Testis (tissue), 2 donors: ENCODE results near the gene RIMS1.

Source experiments
- POLR2A ChIP-seq: fragments of 450-650 bp; IDR thresholded peaks from one replicate; pipeline ENCODE4 v1.6.1; 2017; ENCODE audit warnings: antibody characterized with exemption, mild to moderate bottlenecking, moderate library complexity
- TF ChIP-seq, protein P1 (sequence below), 3 experiments: fragments of 450-650 bp in 2 of 3; fragments of 200-600 bp in 1 of 3; sonication (generic) in 1 of 3; IDR thresholded peaks; one replicate each; pipeline ENCODE4 v1.5.1; 2016 to 2019; ENCODE audit warnings: antibody characterized with exemption in 3 of 3, mild to moderate bottlenecking in 2 of 3, moderate library complexity in 1 of 3

DNA sequence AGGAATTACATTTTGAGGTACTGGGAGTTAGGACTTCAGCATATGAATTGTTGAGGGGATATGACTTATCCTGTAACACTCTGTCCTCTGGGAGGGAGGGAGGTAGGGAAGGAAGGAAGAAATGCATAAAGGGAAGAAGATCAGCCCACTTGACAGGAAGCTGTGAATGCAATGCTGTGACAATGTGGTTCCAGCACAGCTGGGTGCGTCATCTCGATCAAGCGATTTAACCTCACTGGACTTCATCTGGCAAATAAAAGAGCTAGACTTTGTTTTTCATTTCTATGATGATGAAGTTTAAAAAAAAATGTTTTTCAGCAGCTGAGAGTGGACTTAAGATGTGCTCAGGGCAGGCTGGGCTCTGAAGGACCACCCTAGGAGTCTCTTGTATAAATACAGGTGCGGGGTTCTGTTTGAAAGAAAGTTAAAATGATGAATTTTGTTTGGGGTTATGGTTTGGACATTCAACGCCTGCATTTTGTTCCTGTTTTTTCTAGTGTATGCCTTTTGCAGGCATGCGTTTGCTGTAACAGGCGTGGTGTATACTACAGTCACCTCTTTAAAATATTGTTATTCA, 178.1 kb downstream of the RIMS1 start:
- TF ChIP-seq, protein P1, sequence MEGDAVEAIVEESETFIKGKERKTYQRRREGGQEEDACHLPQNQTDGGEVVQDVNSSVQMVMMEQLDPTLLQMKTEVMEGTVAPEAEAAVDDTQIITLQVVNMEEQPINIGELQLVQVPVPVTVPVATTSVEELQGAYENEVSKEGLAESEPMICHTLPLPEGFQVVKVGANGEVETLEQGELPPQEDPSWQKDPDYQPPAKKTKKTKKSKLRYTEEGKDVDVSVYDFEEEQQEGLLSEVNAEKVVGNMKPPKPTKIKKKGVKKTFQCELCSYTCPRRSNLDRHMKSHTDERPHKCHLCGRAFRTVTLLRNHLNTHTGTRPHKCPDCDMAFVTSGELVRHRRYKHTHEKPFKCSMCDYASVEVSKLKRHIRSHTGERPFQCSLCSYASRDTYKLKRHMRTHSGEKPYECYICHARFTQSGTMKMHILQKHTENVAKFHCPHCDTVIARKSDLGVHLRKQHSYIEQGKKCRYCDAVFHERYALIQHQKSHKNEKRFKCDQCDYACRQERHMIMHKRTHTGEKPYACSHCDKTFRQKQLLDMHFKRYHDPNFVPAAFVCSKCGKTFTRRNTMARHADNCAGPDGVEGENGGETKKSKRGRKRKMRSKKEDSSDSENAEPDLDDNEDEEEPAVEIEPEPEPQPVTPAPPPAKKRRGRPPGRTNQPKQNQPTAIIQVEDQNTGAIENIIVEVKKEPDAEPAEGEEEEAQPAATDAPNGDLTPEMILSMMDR (IDR thresholded peaks at IDR 0.05): no peak
- no peak for TF ChIP-seq POLR2A
